Stimulated activated CD4-positive, alpha-beta T cell treated with anti-CD3 and anti-CD28 coated beads, TNF-alpha, amount 100 ng/mL, for 4 hours (primary cell): ENCODE data around the gene NPTXR.

Source experiments
- DNase-seq, 3 experiments: peaks; one replicate each; pipeline ENCODE4 v3.0.0-alpha.2; 2020; ENCODE audit warnings: low read depth in 3 of 3

The NPTXR gene

DNA sequence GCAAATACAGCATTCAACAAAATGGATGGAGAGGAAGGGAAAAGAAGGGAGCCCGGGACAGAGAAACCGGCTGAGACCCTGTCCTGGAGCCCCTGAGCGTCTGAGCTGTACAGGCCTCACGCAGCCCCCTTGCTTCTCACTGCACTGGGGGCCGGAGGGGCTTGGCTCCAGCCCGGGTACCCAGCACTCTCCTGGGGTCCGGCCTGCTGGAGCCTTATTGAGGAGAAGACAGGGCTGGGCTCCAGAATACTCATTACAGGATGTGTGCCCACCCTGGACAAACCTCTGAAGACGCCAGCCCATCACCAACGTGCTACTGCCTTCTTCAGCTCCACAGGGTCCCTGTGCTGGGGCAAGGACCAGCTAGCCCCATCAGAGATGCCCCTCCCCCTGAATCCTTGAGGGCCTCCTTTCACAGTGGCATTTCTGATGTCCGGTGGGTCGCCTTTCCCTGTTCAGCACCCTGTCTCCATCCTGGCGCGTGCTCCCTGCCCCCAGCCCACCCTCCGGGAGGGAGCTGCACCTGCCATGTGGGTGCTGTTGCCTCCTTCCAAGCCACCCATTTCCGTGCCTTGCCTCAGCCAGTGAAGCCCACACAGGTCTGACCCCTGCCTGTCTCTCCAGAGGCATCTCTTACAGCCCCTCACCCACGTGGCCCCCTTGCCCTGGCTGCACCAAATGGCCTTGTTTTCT lies 73.4 kb downstream of the NPTXR start:
- no peak for DNase-seq
